ENCODE results near the gene CUBN. TPM values are rescaled to one million over a fixed set of nuclear protein-coding genes. Genes with fewer than 3 reads are reported as not detected.

The CUBN gene
- total and polyA plus RNA-seq, 10 of the 15 experiments (the other 5 are each of a cell fraction or from before 2014, with no cell fraction given): under 0.01 to 0.14 (median 0.02) TPM; not detected in 6

- TF ChIP-seq REST (IDR thresholded peaks at IDR 0.05; ENCODE audit: low read depth, low read length) (no peak), NFIC (IDR thresholded peaks at IDR 0.05; ENCODE audit: low read depth, low read length) (no peak), CTCF (IDR thresholded peaks at IDR 0.05 in 2 of 3, conservative IDR thresholded peaks at IDR 0.05 in 1 of 3; ENCODE audit: control insufficient read depth in 2 of 3, extremely low read depth in 1 of 3, insufficient read depth in 1 of 3, low read depth in 3 of 3, low read length in 3 of 3) (no peak)
Observed at GRCh38 chr10:16933783-16934182, 195.8 kb downstream of the CUBN start (continued).

- Histone ChIP-seq H3K4me2 (ENCODE audit: control insufficient read depth, insufficient read depth) (no peak overlapping the region), H3K27ac (ENCODE audit: control insufficient read depth, insufficient read depth) (no peak overlapping the region), H4K20me1 (ENCODE audit: control insufficient read depth, insufficient read depth) (no peaks in the 10 kb centered on the region), H3K9ac (ENCODE audit: control insufficient read depth, insufficient read depth, low read length) (no peak overlapping the region), H3K4me1 (ENCODE audit: control insufficient read depth, insufficient read depth, low read length) (no peaks in the 10 kb centered on the region), H3K4me3 (no peak overlapping the region), H3K27me3 (replicated peaks in 1 of 2; ENCODE audit: control insufficient read depth in 2 of 2, insufficient read depth in 2 of 2, low read length in 1 of 2) (no peaks in the 10 kb centered on the region), H2AFZ (ENCODE audit: control insufficient read depth, low read depth, low read length) (no peak overlapping the region), H3K9me3 (replicated peaks; ENCODE audit: control insufficient read depth, insufficient read depth, low read length) (no peaks in the 10 kb centered on the region), H3K36me3 (ENCODE audit: control insufficient read depth in 2 of 2, insufficient read depth in 2 of 2, low read length in 1 of 2) (no peaks in the 10 kb centered on the region), H3K79me2 (ENCODE audit: control insufficient read depth, insufficient read depth, low read length) (no peaks in the 10 kb centered on the region)
- intact Hi-C loops (cut with micrococcal nuclease; ENCODE audit: unreplicated experiment): no loop called here
- ChIA-PET SMC1A (ENCODE audit: uncharacterized antibody, unreplicated experiment) (no interaction called here), RAD21 (ENCODE audit: unreplicated experiment) (no interaction called here), POLR2A (no interaction called here), CTCF (no interaction called here)
- in situ Hi-C loops (cut with MboI): no loop called here
- no TSS peak for BruUV-seq (replicated peaks)
- 11% methylated on average over 5 of the region's 5 CpGs for WGBS (ENCODE audit: insufficient coverage, insufficient replicate concordance, low lambda C conversion rate, missing lambda C conversion rate)
- ATAC-seq (no peak), FAIRE-seq (no peak), DNase-seq (ENCODE audit: low read depth, low spot score) (no peak)
- no peak for TF ChIP-seq WRNIP1 (IDR thresholded peaks at IDR 0.05; ENCODE audit: borderline replicate concordance, low read depth, low read length)
- no peak for TF ChIP-seq NR2F1 (conservative IDR thresholded peaks at IDR 0.05)
- TF ChIP-seq RBBP5 (conservative IDR thresholded peaks at IDR 0.05): no peak
- TF ChIP-seq BCL11A (IDR thresholded peaks at IDR 0.05; ENCODE audit: low read depth, low read length): no peak
- no peak for TF ChIP-seq RAD21 (IDR thresholded peaks at IDR 0.05; ENCODE audit: insufficient read depth, low read depth, low read length)
- no peak for TF ChIP-seq ELK1 (IDR thresholded peaks at IDR 0.05; ENCODE audit: low read depth, low read length)
- no peak for TF ChIP-seq IRF4 (IDR thresholded peaks at IDR 0.05; ENCODE audit: low read depth, low read length)
- no peak for TF ChIP-seq YY1 (IDR thresholded peaks at IDR 0.05; ENCODE audit: low read depth, low read length)
- no peak for TF ChIP-seq GABPA (IDR thresholded peaks at IDR 0.05; ENCODE audit: low read depth)
- TF ChIP-seq REST (IDR thresholded peaks at IDR 0.05; ENCODE audit: low read depth, low read length): no peak
Observed at GRCh38 chr10:16931930-16932329, 197.7 kb downstream of the CUBN start.

Measured in GM12878 (cell line).